Endothelial cell of umbilical vein (primary cell): ENCODE results near the gene RELL1. TPM values are rescaled to one million over a fixed set of nuclear protein-coding genes. Genes with fewer than 3 reads are reported as not detected.

Experiments
- BruUV-seq: library from RNA; stranded (reverse); fragments of 400-500 nt; replicated peaks from 2 replicates; lab custom pipeline; 2021; lab: Mats Ljungman, UMichigan
- CTCF ChIA-PET: fragments of 300-600, 350-600 bp; sonication (Branson Sonifier 250); formaldehyde crosslinking; loops from one replicate; lab custom pipeline; 2021; ENCODE audit warnings: antibody characterized with exemption, inconsistent platforms; lab: Charles Lee
- POLR2A ChIA-PET: fragments of 300-600, 350-600 bp; sonication (Branson Sonifier 250); formaldehyde crosslinking; loops from one replicate; lab custom pipeline; 2021; ENCODE audit warnings: antibody characterized with exemption, inconsistent platforms; lab: Charles Lee
- DNase-seq: peaks from one replicate; pipeline ENCODE4 v3.0.0-alpha.2; 2011; ENCODE audit warnings: low read depth, low spot score
- FAIRE-seq: peaks from 2 replicates; lab custom pipeline; 2011; peaks lifted over from hg19 to GRCh38; lab: Jason Lieb, UNC
- H2AFZ ChIP-seq: 2 replicates; pipeline ENCODE4 v1.6.0; 2012; ENCODE audit warnings: low read depth, low read length, control low read depth, inconsistent platforms
- H3K27ac ChIP-seq: 2 replicates; pipeline ENCODE4 v1.5.1; 2011; ENCODE audit warnings: low read depth, mild to moderate bottlenecking, control low read depth, low read length, moderate library complexity; ENCODE audit not compliant: insufficient read depth
- H3K27me3 ChIP-seq, 2 experiments: 2 replicates each; pipeline versions ENCODE4 v1.6.0 to v1.6.1; 2011; ENCODE audit warnings: low read length in 2 of 2, mixed read lengths in 1 of 2; ENCODE audit not compliant: control insufficient read depth in 2 of 2, insufficient read depth in 2 of 2
- H3K36me3 ChIP-seq, 2 experiments: 2 replicates in 1 of 2; 3 replicates in 1 of 2; pipeline ENCODE4 v1.5.1; 2011; ENCODE audit warnings: low read length in 2 of 2, mild to moderate bottlenecking in 1 of 2, moderate library complexity in 1 of 2; ENCODE audit not compliant: control insufficient read depth in 2 of 2, insufficient read depth in 2 of 2; ENCODE audit errors: extremely low read depth in 1 of 2
- H3K4me1 ChIP-seq: 3 replicates; pipeline ENCODE4 v1.5.1; 2011; ENCODE audit warnings: mild to moderate bottlenecking, low read length; ENCODE audit not compliant: control insufficient read depth, insufficient read depth; ENCODE audit errors: extremely low read depth
- H3K4me2 ChIP-seq: 2 replicates; pipeline ENCODE4 v1.6.1; 2011; ENCODE audit warnings: low read length, control low read depth, mixed read lengths; ENCODE audit not compliant: insufficient read depth
- H3K4me3 ChIP-seq, 3 experiments: fragments of 200-600 bp in 1 of 3; sonication (generic), shearing (Covaris generic) in 1 of 3; replicated peaks in 1 of 3; 2 replicates each; pipeline ENCODE4 v1.5.1; 2011 to 2016; ENCODE audit warnings: control low read depth in 3 of 3, low read length in 3 of 3, mild to moderate bottlenecking in 2 of 3, inconsistent platforms in 1 of 3, low read depth in 1 of 3, moderate library complexity in 1 of 3; ENCODE audit not compliant: insufficient read depth in 1 of 3
- H3K79me2 ChIP-seq: 2 replicates; pipeline ENCODE4 v1.6.0; 2012; ENCODE audit warnings: low read length, inconsistent platforms; ENCODE audit not compliant: control insufficient read depth, insufficient read depth
- H3K9ac ChIP-seq: replicated peaks from 2 replicates; pipeline ENCODE3; 2011; ENCODE audit warnings: low read length, control low read depth; ENCODE audit not compliant: insufficient read depth; ENCODE audit errors: extremely low read depth
- H3K9me1 ChIP-seq: replicated peaks from 3 replicates; pipeline ENCODE4 v1.6.0; 2011; ENCODE audit warnings: mild to moderate bottlenecking, low read length; ENCODE audit not compliant: control insufficient read depth, insufficient read depth; ENCODE audit errors: extremely low read depth
- H3K9me3 ChIP-seq: replicated peaks from 2 replicates; pipeline ENCODE4 v1.5.1; 2012; ENCODE audit warnings: low read length, inconsistent platforms; ENCODE audit not compliant: control insufficient read depth, insufficient read depth
- H4K20me1 ChIP-seq: replicated peaks from 2 replicates; pipeline ENCODE3; 2011; ENCODE audit warnings: mild to moderate bottlenecking, low read length; ENCODE audit not compliant: control insufficient read depth, insufficient read depth; ENCODE audit errors: extremely low read depth
- CTCF ChIP-seq, 2 donors: IDR thresholded peaks; 1 replicate in 1 of 2; 2 replicates in 1 of 2; pipeline ENCODE4 v1.5.1; 2011; ENCODE audit warnings: low read length in 2 of 2, mild to moderate bottlenecking in 2 of 2, moderate library complexity in 2 of 2, control low read depth in 1 of 2, inconsistent platforms in 1 of 2, low read depth in 1 of 2; ENCODE audit not compliant: insufficient read depth in 1 of 2; ENCODE audit errors: extremely low read depth in 1 of 2
- EZH2 ChIP-seq: IDR thresholded peaks from 2 replicates; pipeline ENCODE4 v1.6.1; 2012; ENCODE audit warnings: borderline replicate concordance, low read depth, mild to moderate bottlenecking, moderate library complexity, low read length, inconsistent platforms; ENCODE audit not compliant: severe bottlenecking
- FOS ChIP-seq: IDR thresholded peaks from 2 replicates; pipeline ENCODE4 v1.6.1; 2011; ENCODE audit warnings: mild to moderate bottlenecking, low read length, moderate library complexity, borderline replicate concordance; ENCODE audit not compliant: insufficient read depth
- GATA2 ChIP-seq: IDR thresholded peaks from 2 replicates; pipeline ENCODE4 v1.7.0; 2011; ENCODE audit warnings: low read depth, mild to moderate bottlenecking, moderate library complexity, mixed read lengths, low read length; ENCODE audit not compliant: insufficient read length, insufficient read depth
- JUN ChIP-seq: IDR thresholded peaks from 2 replicates; pipeline ENCODE4 v1.6.1; 2011; ENCODE audit warnings: borderline replicate concordance, low read depth; ENCODE audit not compliant: insufficient read length, insufficient read depth
- MAX ChIP-seq: IDR thresholded peaks from 2 replicates; pipeline ENCODE4 v1.6.1; 2011; ENCODE audit not compliant: insufficient read depth, insufficient read length
- MYC ChIP-seq: IDR thresholded peaks from one replicate; pipeline ENCODE4 v1.6.1; 2011; ENCODE audit warnings: mild to moderate bottlenecking, low read depth, low read length
- POLR2A ChIP-seq: IDR thresholded peaks from 2 replicates; pipeline ENCODE4 v1.6.1; 2012; ENCODE audit warnings: low read depth, mild to moderate bottlenecking, control low read depth, low read length
- POLR2AphosphoS5 ChIP-seq: IDR thresholded peaks from 2 replicates; pipeline ENCODE4 v1.6.1; 2012; ENCODE audit warnings: low read depth, mild to moderate bottlenecking, control low read depth, low read length, moderate library complexity; ENCODE audit not compliant: insufficient read depth
- dilution Hi-C: fragments of 300-500 bp; cut with MboI; formaldehyde crosslinking; loops from one replicate; pipeline ENCODE4 v1.15.0; 2019; ENCODE audit warnings: low sequenced_read_pairs; ENCODE audit not compliant: extremely low pct_ligation_motif_present
- intact Hi-C: fragments of 100-400 bp; cut with micrococcal nuclease; formaldehyde crosslinking; loops from one replicate; pipeline ENCODE4 v1.10.0; 2022
- polyA plus RNA-seq, 4 experiments: library from polyadenylated mRNA; depleted of rRNA in 3 of 4; stranded (reverse) in 3 of 4; unstranded in 1 of 4; fragments of >200 nt; gene quantifications; 2 replicates each; pipeline versions ENCODE4 v1.2.1 to v1.2.3, GENCODE V29; 2011 to 2012; ENCODE audit warnings: missing spikeins in 1 of 4
- total RNA-seq: library from RNA; stranded (reverse); gene quantifications from 2 replicates; pipeline ENCODE4 v1.2.3, GENCODE V29; 2021

RELL1 gene
- total and polyA plus RNA-seq, 2 donors (not counting 3 experiments of a cell fraction or from before 2014, with no cell fraction given) = 20.8 to 91.7 TPM

DNA sequence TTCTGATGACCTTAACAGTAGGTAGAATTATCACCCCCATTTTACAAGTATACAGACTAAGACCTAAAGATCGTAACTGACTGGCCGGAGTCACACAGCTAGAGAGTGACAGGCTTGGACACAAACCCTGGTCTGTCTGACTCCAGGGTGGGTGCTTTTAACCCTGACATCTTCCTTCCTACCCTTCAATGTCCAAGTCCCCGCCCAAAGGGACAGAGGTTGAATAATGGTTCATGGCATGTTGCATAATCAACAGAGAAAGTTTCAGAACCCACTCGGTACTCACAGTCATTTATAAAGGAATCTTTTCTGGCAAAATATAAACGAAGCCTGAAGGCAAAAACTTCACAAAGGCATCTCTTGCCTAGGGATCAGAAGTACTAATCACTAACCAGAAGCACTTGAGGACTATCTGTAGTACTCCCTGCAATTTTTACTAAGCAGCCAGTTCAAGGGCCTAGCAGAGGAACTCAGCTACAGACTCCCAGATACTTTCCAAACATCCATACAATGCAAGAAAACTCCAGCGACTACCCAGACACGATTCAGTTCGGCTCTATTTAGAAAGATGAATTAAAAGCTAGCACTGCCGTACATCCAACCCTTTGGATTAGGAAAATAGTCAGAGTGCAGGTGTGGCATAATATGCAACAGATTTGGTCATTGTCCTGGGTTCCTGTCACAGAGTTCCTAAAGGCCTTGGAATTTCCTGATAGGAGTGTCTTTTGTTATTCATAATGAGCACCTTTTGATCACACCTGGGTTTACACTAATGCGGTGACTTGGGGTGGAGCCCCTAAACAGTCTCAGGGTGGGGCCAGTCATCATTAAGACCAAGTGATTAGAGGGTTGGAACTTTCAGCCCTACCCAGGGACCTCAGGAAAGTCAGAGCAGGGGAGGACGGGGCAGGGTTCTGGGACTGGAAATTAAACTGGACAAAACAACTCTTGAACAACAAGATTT is 44.0 kb downstream of the RELL1 start:
- no peaks in the 10 kb centered on the region for H3K27me3 ChIP-seq
- H4K20me1 ChIP-seq = no peaks in the 10 kb centered on the region
- peaks cover 6% of the 10 kb centered on the region for H3K79me2 ChIP-seq
- ChIA-PET POLR2A (no interaction called here), CTCF (interaction anchor here (1.1 to 1.5 kb wide), 2 partner anchors 20 to 39 kb away, joined by 3 to 4 read pairs; no protein-coding TSS in a partner anchor)
- peaks cover 0 to 10% of the 10 kb centered on the region in 2 experiments for H3K36me3 ChIP-seq
- H3K27ac ChIP-seq = no peak overlapping the region
- intact Hi-C loops = no loop called here
- DNase-seq (no peak), FAIRE-seq (no peak)
- no TSS peak for BruUV-seq
- no peaks in the 10 kb centered on the region for H3K9me3 ChIP-seq
- H3K9ac ChIP-seq = no peak overlapping the region
- dilution Hi-C loops = no loop called here
- no peaks in the 10 kb centered on the region for H3K4me1 ChIP-seq
- H2AFZ ChIP-seq = no peak overlapping the region
- H3K4me3 ChIP-seq = no peak overlapping the region
- H3K9me1 ChIP-seq = no peaks in the 10 kb centered on the region
- no peak for TF ChIP-seq CTCF (IDR thresholded peaks at IDR 0.05; ENCODE audit: extremely low read depth in 1 of 2, insufficient read depth in 1 of 2, low read depth in 1 of 2, low read length in 2 of 2)
- H3K4me2 ChIP-seq = no peak overlapping the region

GRCh38 chr4:37641352-37641751 is 44.8 kb downstream of the RELL1 start:
- Histone ChIP-seq H3K36me3 (peaks cover 2 to 12% of the 10 kb centered on the region in 2 experiments), H2AFZ (no peak overlapping the region), H3K4me1 (no peaks in the 10 kb centered on the region), H3K9me1 (no peaks in the 10 kb centered on the region), H3K4me3 (no peak overlapping the region), H3K9ac (no peak overlapping the region), H3K9me3 (no peaks in the 10 kb centered on the region), H3K27ac (no peak overlapping the region), H3K27me3 (no peaks in the 10 kb centered on the region), H3K79me2 (peaks cover 4% of the 10 kb centered on the region), H4K20me1 (no peaks in the 10 kb centered on the region), H3K4me2 (no peak overlapping the region)
- no peak for DNase-seq
- no TSS peak for BruUV-seq
- dilution Hi-C loops = no loop called here
- POLR2A ChIA-PET = no interaction called here
- no peak for TF ChIP-seq POLR2A
- no peak for TF ChIP-seq GATA2
- no peak for TF ChIP-seq JUN
- TF ChIP-seq CTCF (IDR thresholded peaks at IDR 0.05; ENCODE audit: extremely low read depth in 1 of 2, insufficient read depth in 1 of 2, low read depth in 1 of 2, low read length in 2 of 2) = no peak
- no peak for TF ChIP-seq FOS
- TF ChIP-seq MYC = no peak
- TF ChIP-seq EZH2 = no peak
- TF ChIP-seq POLR2AphosphoS5 = no peak
- no peak for TF ChIP-seq MAX
- CTCF ChIA-PET = interaction anchor here (1.1 to 1.5 kb wide), 2 partner anchors 21 to 38 kb away, joined by 3 to 4 read pairs; no protein-coding TSS in a partner anchor
- intact Hi-C loops = no loop called here
- peak; percentile 38 for FAIRE-seq
